ENCODE data around the gene ATMIN. TPM values are rescaled to one million over a fixed set of nuclear protein-coding genes. Genes with fewer than 3 reads are reported as not detected.

ATMIN gene
- total and polyA plus RNA-seq, 2 of the 13 experiments (the other 11 are each of a cell fraction or from before 2014, with no cell fraction given), result 34.6 to 60.4 TPM

DNA sequence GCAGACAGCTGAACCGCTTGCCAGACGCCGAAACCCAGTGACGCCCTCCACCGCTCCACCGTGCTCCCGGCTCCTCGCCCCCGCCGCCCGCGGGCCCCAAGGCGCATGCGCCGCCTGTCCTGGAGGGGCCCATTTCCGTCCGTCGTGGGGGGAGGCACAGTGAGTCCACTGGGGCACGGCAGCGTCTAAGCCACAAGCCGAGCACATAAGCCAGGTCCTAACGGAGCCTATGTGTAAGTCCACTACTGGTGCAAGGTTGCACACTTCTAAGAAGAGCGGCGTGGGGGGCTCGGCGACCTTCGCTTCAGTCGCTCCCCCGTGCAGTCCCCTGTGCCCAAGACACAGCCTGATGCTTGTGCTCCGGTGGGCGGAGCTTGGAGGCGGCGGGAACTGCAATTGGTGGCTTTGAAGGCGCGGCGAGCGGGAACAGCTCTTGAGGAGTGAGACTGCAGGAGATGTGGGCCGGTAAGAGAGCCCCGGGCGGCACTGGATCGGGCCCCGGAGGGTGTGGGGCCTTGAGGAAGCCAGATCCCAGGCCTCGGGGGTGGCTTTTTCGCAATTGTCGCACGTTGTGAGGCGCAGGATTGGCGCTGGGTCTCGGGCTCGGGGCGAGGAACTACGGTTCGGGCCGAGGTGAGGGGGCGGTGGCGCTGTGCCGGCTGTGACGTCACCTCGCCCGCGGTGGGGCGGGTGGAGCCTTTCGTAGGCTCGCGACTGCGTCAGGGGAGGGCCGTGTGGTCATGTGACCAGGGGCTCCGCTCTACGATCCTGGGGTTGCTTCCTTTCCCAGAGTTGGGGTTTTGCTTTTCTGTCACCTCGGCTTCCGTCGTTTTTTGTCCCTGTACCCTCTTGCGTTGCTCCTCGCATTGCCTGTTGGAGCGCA is 28.6 kb upstream of the ATMIN start, which contains the start of the genes CENPN and CMC2 (continued):
- peak; percentile 72 for TF ChIP-seq ZNF777 (CRISPR knock-in tag; IDR thresholded peaks at IDR 0.05)
- no peak for TF ChIP-seq DPF2 (CRISPR knock-in tag; IDR thresholded peaks at IDR 0.05; ENCODE audit: borderline replicate concordance, low read depth)
- TF ChIP-seq ZSCAN25 (CRISPR knock-in tag; IDR thresholded peaks at IDR 0.05), result no peak; the same call in 1 of the 2 replicates
- TF ChIP-seq, protein P1, sequence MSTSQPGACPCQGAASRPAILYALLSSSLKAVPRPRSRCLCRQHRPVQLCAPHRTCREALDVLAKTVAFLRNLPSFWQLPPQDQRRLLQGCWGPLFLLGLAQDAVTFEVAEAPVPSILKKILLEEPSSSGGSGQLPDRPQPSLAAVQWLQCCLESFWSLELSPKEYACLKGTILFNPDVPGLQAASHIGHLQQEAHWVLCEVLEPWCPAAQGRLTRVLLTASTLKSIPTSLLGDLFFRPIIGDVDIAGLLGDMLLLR (CRISPR knock-in tag; IDR thresholded peaks at IDR 0.05), result no peak; the same call in 1 of the 2 replicates
- no peak for TF ChIP-seq GFI1 (CRISPR knock-in tag; IDR thresholded peaks at IDR 0.05; ENCODE audit: borderline replicate concordance)
- TF ChIP-seq ZNF607 (CRISPR knock-in tag; IDR thresholded peaks at IDR 0.05; ENCODE audit: borderline replicate concordance), result peak; percentile 95
- peak; percentile 9; the same call in 1 of the 2 replicates for TF ChIP-seq BCL6 (CRISPR knock-in tag; IDR thresholded peaks at IDR 0.05)
- TF ChIP-seq FOXP1 (IDR thresholded peaks at IDR 0.05), result no peak
- peak; percentile 33; the same call in 1 of the 2 replicates for TF ChIP-seq FOXP1 (CRISPR knock-in tag; IDR thresholded peaks at IDR 0.05)
- TF ChIP-seq ZNF230 (CRISPR knock-in tag; IDR thresholded peaks at IDR 0.05), result peak; percentile 39
- TF ChIP-seq SOX5 (CRISPR knock-in tag; IDR thresholded peaks at IDR 0.05; ENCODE audit: borderline replicate concordance), result no peak
- TF ChIP-seq DNMT3B (CRISPR knock-in tag; conservative IDR thresholded peaks at IDR 0.05), result no peak
- no peak for TF ChIP-seq NFE2 (CRISPR knock-in tag; IDR thresholded peaks at IDR 0.05)
- TF ChIP-seq PITX1 (CRISPR knock-in tag; IDR thresholded peaks at IDR 0.05), result peak; percentile 57
- TF ChIP-seq FOXC1 (CRISPR knock-in tag; IDR thresholded peaks at IDR 0.05; ENCODE audit: borderline replicate concordance), result no peak
- TF ChIP-seq, protein P2, sequence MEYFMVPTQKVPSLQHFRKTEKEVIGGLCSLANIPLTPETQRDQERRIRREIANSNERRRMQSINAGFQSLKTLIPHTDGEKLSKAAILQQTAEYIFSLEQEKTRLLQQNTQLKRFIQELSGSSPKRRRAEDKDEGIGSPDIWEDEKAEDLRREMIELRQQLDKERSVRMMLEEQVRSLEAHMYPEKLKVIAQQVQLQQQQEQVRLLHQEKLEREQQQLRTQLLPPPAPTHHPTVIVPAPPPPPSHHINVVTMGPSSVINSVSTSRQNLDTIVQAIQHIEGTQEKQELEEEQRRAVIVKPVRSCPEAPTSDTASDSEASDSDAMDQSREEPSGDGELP (IDR thresholded peaks at IDR 0.05; ENCODE audit: borderline replicate concordance, low read depth), result no peak
- TF ChIP-seq ZNF773 (CRISPR knock-in tag; IDR thresholded peaks at IDR 0.05; ENCODE audit: borderline replicate concordance), result peak; percentile 6; the same call in 1 of the 2 replicates
- TF ChIP-seq TEAD3 (CRISPR knock-in tag; optimal IDR thresholded peaks at IDR 0.05; ENCODE audit: borderline replicate concordance), result peak; percentile 15
- TF ChIP-seq, protein P3, sequence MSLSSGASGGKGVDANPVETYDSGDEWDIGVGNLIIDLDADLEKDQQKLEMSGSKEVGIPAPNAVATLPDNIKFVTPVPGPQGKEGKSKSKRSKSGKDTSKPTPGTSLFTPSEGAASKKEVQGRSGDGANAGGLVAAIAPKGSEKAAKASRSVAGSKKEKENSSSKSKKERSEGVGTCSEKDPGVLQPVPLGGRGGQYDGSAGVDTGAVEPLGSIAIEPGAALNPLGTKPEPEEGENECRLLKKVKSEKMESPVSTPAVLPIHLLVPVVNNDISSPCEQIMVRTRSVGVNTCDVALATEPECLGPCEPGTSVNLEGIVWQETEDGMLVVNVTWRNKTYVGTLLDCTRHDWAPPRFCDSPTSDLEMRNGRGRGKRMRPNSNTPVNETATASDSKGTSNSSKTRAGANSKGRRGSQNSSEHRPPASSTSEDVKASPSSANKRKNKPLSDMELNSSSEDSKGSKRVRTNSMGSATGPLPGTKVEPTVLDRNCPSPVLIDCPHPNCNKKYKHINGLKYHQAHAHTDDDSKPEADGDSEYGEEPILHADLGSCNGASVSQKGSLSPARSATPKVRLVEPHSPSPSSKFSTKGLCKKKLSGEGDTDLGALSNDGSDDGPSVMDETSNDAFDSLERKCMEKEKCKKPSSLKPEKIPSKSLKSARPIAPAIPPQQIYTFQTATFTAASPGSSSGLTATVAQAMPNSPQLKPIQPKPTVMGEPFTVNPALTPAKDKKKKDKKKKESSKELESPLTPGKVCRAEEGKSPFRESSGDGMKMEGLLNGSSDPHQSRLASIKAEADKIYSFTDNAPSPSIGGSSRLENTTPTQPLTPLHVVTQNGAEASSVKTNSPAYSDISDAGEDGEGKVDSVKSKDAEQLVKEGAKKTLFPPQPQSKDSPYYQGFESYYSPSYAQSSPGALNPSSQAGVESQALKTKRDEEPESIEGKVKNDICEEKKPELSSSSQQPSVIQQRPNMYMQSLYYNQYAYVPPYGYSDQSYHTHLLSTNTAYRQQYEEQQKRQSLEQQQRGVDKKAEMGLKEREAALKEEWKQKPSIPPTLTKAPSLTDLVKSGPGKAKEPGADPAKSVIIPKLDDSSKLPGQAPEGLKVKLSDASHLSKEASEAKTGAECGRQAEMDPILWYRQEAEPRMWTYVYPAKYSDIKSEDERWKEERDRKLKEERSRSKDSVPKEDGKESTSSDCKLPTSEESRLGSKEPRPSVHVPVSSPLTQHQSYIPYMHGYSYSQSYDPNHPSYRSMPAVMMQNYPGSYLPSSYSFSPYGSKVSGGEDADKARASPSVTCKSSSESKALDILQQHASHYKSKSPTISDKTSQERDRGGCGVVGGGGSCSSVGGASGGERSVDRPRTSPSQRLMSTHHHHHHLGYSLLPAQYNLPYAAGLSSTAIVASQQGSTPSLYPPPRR (CRISPR knock-in tag; IDR thresholded peaks at IDR 0.05; ENCODE audit: borderline replicate concordance), result peak; percentile 77; the same call in 1 of the 2 replicates
- TF ChIP-seq SRSF9 (IDR thresholded peaks at IDR 0.05; ENCODE audit: borderline replicate concordance, insufficient read depth, low read depth, low read length, poor library complexity, severe bottlenecking), result no peak
- TF ChIP-seq MEIS1 (CRISPR knock-in tag; IDR thresholded peaks at IDR 0.05; ENCODE audit: borderline replicate concordance), result peak; percentile 95
- peak; percentile 63; the same call in 1 of the 2 replicates for TF ChIP-seq FOXJ3 (CRISPR knock-in tag; IDR thresholded peaks at IDR 0.05; ENCODE audit: borderline replicate concordance)
- peak; percentile 53; the same call in 1 of the 2 replicates for TF ChIP-seq ZNF788 (CRISPR knock-in tag; IDR thresholded peaks at IDR 0.05; ENCODE audit: borderline replicate concordance)
- no peak for TF ChIP-seq ZNF44 (CRISPR knock-in tag; IDR thresholded peaks at IDR 0.05)
- peak; percentile 79 for TF ChIP-seq HOXD1 (CRISPR knock-in tag; IDR thresholded peaks at IDR 0.05)
